ENCODE data around the gene RABGAP1L. TPM values are rescaled to one million over a fixed set of nuclear protein-coding genes. Genes with fewer than 3 reads are reported as not detected.
"Not testable (repeated sequence)": the region's sequence is repeated elsewhere in the genome, so short reads cannot be mapped to it uniquely, and the experiment has no call there.

RABGAP1L gene
- total and polyA plus RNA-seq, 4 donors, result 4.8 to 53.5 (median 18.8) TPM

DNA sequence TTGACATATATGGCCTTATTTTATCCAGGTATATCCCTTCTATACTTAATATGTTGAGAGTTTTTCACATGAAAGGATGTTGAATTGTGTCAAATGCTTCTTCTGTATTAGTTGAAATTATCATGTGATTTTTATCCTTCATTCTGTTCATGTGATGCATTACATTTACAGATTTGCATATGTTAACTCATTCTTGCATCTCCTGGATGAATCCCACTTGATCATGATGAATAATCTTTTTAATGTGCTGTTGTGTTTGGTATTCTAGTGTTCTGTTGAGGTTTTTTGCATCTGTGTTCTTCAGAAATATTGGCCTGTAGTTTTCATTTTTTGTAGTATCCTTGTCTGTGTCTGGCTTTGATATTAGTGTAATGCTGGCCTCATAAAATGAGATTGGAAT is 150.2 kb downstream of the RABGAP1L start:
- peaks cover 0 to 6% (median 0%) of the 10 kb centered on the region in 4 donors for H3K36me3 ChIP-seq (ENCODE audit: control insufficient read depth in 4 of 4, insufficient read depth in 3 of 4, low read depth in 1 of 4, low read length in 3 of 4)
- no peaks in the 10 kb centered on the region for H3K27me3 ChIP-seq (ENCODE audit: control insufficient read depth in 4 of 4, insufficient read depth in 4 of 4, low read length in 3 of 4)
- TF ChIP-seq, protein P1, sequence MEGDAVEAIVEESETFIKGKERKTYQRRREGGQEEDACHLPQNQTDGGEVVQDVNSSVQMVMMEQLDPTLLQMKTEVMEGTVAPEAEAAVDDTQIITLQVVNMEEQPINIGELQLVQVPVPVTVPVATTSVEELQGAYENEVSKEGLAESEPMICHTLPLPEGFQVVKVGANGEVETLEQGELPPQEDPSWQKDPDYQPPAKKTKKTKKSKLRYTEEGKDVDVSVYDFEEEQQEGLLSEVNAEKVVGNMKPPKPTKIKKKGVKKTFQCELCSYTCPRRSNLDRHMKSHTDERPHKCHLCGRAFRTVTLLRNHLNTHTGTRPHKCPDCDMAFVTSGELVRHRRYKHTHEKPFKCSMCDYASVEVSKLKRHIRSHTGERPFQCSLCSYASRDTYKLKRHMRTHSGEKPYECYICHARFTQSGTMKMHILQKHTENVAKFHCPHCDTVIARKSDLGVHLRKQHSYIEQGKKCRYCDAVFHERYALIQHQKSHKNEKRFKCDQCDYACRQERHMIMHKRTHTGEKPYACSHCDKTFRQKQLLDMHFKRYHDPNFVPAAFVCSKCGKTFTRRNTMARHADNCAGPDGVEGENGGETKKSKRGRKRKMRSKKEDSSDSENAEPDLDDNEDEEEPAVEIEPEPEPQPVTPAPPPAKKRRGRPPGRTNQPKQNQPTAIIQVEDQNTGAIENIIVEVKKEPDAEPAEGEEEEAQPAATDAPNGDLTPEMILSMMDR (IDR thresholded peaks at IDR 0.05; ENCODE audit: low read depth, low read length, missing input control), result no peak
- TF ChIP-seq FOXA1 (IDR thresholded peaks at IDR 0.05) (no peak), ATF3 (IDR thresholded peaks at IDR 0.05) (no peak), RXRA (IDR thresholded peaks at IDR 0.05) (no peak), JUND (IDR thresholded peaks at IDR 0.05) (no peak), EGR1 (IDR thresholded peaks at IDR 0.05; ENCODE audit: low read depth in 2 of 2) (no peak), FOXA2 (IDR thresholded peaks at IDR 0.05) (no peak), RAD21 (IDR thresholded peaks at IDR 0.05) (no peak)
- TF ChIP-seq, protein P2, sequence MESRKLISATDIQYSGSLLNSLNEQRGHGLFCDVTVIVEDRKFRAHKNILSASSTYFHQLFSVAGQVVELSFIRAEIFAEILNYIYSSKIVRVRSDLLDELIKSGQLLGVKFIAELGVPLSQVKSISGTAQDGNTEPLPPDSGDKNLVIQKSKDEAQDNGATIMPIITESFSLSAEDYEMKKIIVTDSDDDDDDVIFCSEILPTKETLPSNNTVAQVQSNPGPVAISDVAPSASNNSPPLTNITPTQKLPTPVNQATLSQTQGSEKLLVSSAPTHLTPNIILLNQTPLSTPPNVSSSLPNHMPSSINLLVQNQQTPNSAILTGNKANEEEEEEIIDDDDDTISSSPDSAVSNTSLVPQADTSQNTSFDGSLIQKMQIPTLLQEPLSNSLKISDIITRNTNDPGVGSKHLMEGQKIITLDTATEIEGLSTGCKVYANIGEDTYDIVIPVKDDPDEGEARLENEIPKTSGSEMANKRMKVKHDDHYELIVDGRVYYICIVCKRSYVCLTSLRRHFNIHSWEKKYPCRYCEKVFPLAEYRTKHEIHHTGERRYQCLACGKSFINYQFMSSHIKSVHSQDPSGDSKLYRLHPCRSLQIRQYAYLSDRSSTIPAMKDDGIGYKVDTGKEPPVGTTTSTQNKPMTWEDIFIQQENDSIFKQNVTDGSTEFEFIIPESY (IDR thresholded peaks at IDR 0.05), result no peak
- peaks cover 0 to 2% (median 0%) of the 10 kb centered on the region in 4 donors for H3K9me3 ChIP-seq (ENCODE audit: control insufficient read depth in 4 of 4, low read length in 3 of 4)
- H3K27ac ChIP-seq (ENCODE audit: low read depth in 1 of 2, low read length in 2 of 2), result no peak overlapping the region
- DNase-seq (ENCODE audit: low spot score), result no peak
- no peak overlapping the region for H3K4me3 ChIP-seq (ENCODE audit: low read depth in 1 of 3, low read length in 3 of 3)
- no peaks in the 10 kb centered on the region for H3K4me1 ChIP-seq (ENCODE audit: control insufficient read depth in 4 of 4, insufficient read depth in 4 of 4, low read length in 3 of 4)
- no peak overlapping the region for H3K9ac ChIP-seq (ENCODE audit: low read depth in 1 of 2, low read length in 2 of 2)

DNA sequence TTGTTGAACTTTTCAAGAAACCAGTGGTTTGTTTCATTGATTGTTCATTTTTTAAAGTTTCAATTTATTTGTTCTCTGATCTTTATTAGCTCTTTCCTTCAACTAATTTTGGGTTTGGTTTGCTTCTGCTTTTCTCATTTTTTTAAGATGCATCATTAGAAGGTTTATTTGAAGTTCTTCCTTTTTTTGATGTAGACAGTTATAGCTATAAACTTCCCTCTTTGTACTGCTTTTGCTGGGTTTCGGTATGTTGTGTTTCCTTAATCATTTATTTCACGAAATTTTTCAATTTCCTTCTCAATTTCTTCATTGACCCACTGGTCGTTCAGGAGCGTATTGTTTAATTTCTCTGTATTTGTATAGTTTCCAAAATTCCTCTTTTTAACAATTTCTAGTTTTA is 155.1 kb downstream of the RABGAP1L start:
- no peak for DNase-seq (ENCODE audit: low spot score)
- TF ChIP-seq, protein P2 (IDR thresholded peaks at IDR 0.05), result no peak
- no peak for TF ChIP-seq NR2F2 (IDR thresholded peaks at IDR 0.05)
- TF ChIP-seq RXRA (IDR thresholded peaks at IDR 0.05), result no peak
- no peak for TF ChIP-seq GABPA (IDR thresholded peaks at IDR 0.05 in 1 of 2, conservative IDR thresholded peaks at IDR 0.05 in 1 of 2)
- TF ChIP-seq JUND (IDR thresholded peaks at IDR 0.05), result no peak
- no peak for TF ChIP-seq HNF4A (conservative IDR thresholded peaks at IDR 0.05)
- Histone ChIP-seq H3K9me3 (ENCODE audit: control insufficient read depth in 4 of 4, low read length in 3 of 4) (peaks cover 0 to 11% (median 5%) of the 10 kb centered on the region in 4 donors), H3K4me1 (ENCODE audit: control insufficient read depth in 4 of 4, insufficient read depth in 4 of 4, low read length in 3 of 4) (no peaks in the 10 kb centered on the region), H3K4me3 (ENCODE audit: low read depth in 1 of 3, low read length in 3 of 3) (no peak overlapping the region), H3K27ac (ENCODE audit: low read depth in 1 of 2, low read length in 2 of 2) (no peak overlapping the region), H3K9ac (ENCODE audit: low read depth in 1 of 2, low read length in 2 of 2) (no peak overlapping the region), H3K27me3 (ENCODE audit: control insufficient read depth in 4 of 4, insufficient read depth in 4 of 4, low read length in 3 of 4) (no peaks in the 10 kb centered on the region), H3K36me3 (ENCODE audit: control insufficient read depth in 4 of 4, insufficient read depth in 3 of 4, low read depth in 1 of 4, low read length in 3 of 4) (no peaks in the 10 kb centered on the region)
- WGBS, result 89% methylated on average over 4 of the region's 4 CpGs

- Histone ChIP-seq H3K4me1 (ENCODE audit: control insufficient read depth in 4 of 4, insufficient read depth in 4 of 4, low read length in 3 of 4) (no peaks in the 10 kb centered on the region), H3K36me3 (ENCODE audit: control insufficient read depth in 4 of 4, insufficient read depth in 3 of 4, low read depth in 1 of 4, low read length in 3 of 4) (no peaks in the 10 kb centered on the region), H3K27me3 (ENCODE audit: control insufficient read depth in 4 of 4, insufficient read depth in 4 of 4, low read length in 3 of 4) (no peaks in the 10 kb centered on the region), H3K9me3 (ENCODE audit: control insufficient read depth in 4 of 4, low read length in 3 of 4) (peaks cover 0 to 11% (median 5%) of the 10 kb centered on the region in 4 donors), H3K9ac (ENCODE audit: low read depth in 1 of 2, low read length in 2 of 2) (no peak overlapping the region), H3K4me3 (ENCODE audit: low read depth in 1 of 3, low read length in 3 of 3) (peak overlapping the region in 1 of 3 donors; percentile 20), H3K27ac (ENCODE audit: low read depth in 1 of 2, low read length in 2 of 2) (no peak overlapping the region)
- no peak for DNase-seq (ENCODE audit: low spot score)
- WGBS, result 97% methylated on average over 2 of the region's 2 CpGs
- TF ChIP-seq SP1 (IDR thresholded peaks at IDR 0.05) (no peak), GABPA (IDR thresholded peaks at IDR 0.05 in 1 of 2, conservative IDR thresholded peaks at IDR 0.05 in 1 of 2) (no peak), HNF4A (conservative IDR thresholded peaks at IDR 0.05) (no peak), FOXA1 (IDR thresholded peaks at IDR 0.05) (no peak), RAD21 (IDR thresholded peaks at IDR 0.05) (no peak), RXRA (IDR thresholded peaks at IDR 0.05) (no peak), HNF4G (IDR thresholded peaks at IDR 0.05) (no peak), EGR1 (IDR thresholded peaks at IDR 0.05; ENCODE audit: low read depth in 2 of 2) (no peak)
Measured at GRCh38 chr1:174315239-174315638, 155.9 kb downstream of the RABGAP1L start.

GRCh38 chr1:174320897-174321296 is 161.6 kb downstream of the RABGAP1L start:
- WGBS, result 97% methylated on average over 3 of the region's 3 CpGs
- DNase-seq (ENCODE audit: low spot score); H3K36me3 ChIP-seq (ENCODE audit: control insufficient read depth in 4 of 4, insufficient read depth in 3 of 4, low read depth in 1 of 4, low read length in 3 of 4); H3K4me1 ChIP-seq (ENCODE audit: control insufficient read depth in 4 of 4, insufficient read depth in 4 of 4, low read length in 3 of 4); H3K27me3 ChIP-seq (ENCODE audit: control insufficient read depth in 4 of 4, insufficient read depth in 4 of 4, low read length in 3 of 4); H3K27ac ChIP-seq (ENCODE audit: low read depth in 1 of 2, low read length in 2 of 2); H3K4me3 ChIP-seq (ENCODE audit: low read depth in 1 of 3, low read length in 3 of 3); H3K9ac ChIP-seq (ENCODE audit: low read depth in 1 of 2, low read length in 2 of 2); H3K9me3 ChIP-seq (ENCODE audit: control insufficient read depth in 4 of 4, low read length in 3 of 4): not testable (repeated sequence)

All from liver (tissue), 9 donors.